A673 (cell line): Measurements from ENCODE around the gene SERPINB13. TPM values are rescaled to one million over a fixed set of nuclear protein-coding genes. Genes with fewer than 3 reads are reported as not detected.

Experiments used
- BruUV-seq: library from RNA; stranded (reverse); fragments of 400-500 nt; replicated peaks from 2 replicates; lab custom pipeline; 2021; lab: Mats Ljungman, UMichigan
- CTCF ChIA-PET: fragments of 300-600 bp; sonication (Branson Sonifier 250); formaldehyde crosslinking; loops from one replicate; lab custom pipeline; 2022; ENCODE audit warnings: antibody characterized with exemption; lab: Charles Lee
- POLR2A ChIA-PET: fragments of 300-600 bp; sonication (Branson Sonifier 250); formaldehyde crosslinking; loops from one replicate; lab custom pipeline; 2022; ENCODE audit warnings: antibody characterized with exemption; ENCODE audit not compliant: low non-redundant PET; lab: Charles Lee
- DNase-seq: peaks from one replicate; pipeline ENCODE4 v3.0.0-alpha.2; 2015; ENCODE audit warnings: low spot score
- H3K27ac ChIP-seq: fragments of 200-600 bp; sonication (generic); 2 replicates; pipeline ENCODE4 v1.5.1; 2016; ENCODE audit warnings: mixed run types, low read depth, mild to moderate bottlenecking, mixed read lengths, antibody characterized with exemption, low read length; ENCODE audit not compliant: poor library complexity, severe bottlenecking
- H3K27me3 ChIP-seq: fragments of 200-600 bp; sonication (generic); replicated peaks from 2 replicates; pipeline ENCODE4 v1.6.1; 2017; ENCODE audit warnings: mixed run types, low read depth, mild to moderate bottlenecking, mixed read lengths, antibody characterized with exemption, low read length; ENCODE audit not compliant: insufficient read depth, poor library complexity
- H3K36me3 ChIP-seq: fragments of 200-600 bp; sonication (generic); 2 replicates; pipeline ENCODE4 v1.6.1; 2016; ENCODE audit warnings: mixed run types, mild to moderate bottlenecking, mixed read lengths, antibody characterized with exemption, low read length; ENCODE audit not compliant: insufficient read depth, poor library complexity, severe bottlenecking
- H3K4me1 ChIP-seq: fragments of 200-600 bp; sonication (generic); 2 replicates; pipeline ENCODE4 v1.6.1; 2017; ENCODE audit warnings: mixed run types, mild to moderate bottlenecking, mixed read lengths, antibody characterized with exemption, low read length; ENCODE audit not compliant: insufficient read depth, poor library complexity, severe bottlenecking
- H3K4me3 ChIP-seq: fragments of 200-600 bp; sonication (generic); 2 replicates; pipeline ENCODE4 v1.5.1; 2016; ENCODE audit warnings: low read depth, mixed run types, mild to moderate bottlenecking, mixed read lengths, low read length; ENCODE audit not compliant: poor library complexity, severe bottlenecking
- H3K9me3 ChIP-seq: fragments of 200-600 bp; sonication (generic); 2 replicates; pipeline ENCODE4 v1.6.1; 2016; ENCODE audit warnings: mixed run types, low read depth, mild to moderate bottlenecking, mixed read lengths, antibody characterized with exemption, low read length; ENCODE audit not compliant: poor library complexity, severe bottlenecking
- CTCF ChIP-seq: fragments of 300-800, 200-600 bp; sonication (generic); conservative IDR thresholded peaks from 2 replicates; pipeline ENCODE4 v1.5.1; 2017; ENCODE audit warnings: low read depth, mild to moderate bottlenecking, antibody characterized with exemption, low read length, moderate library complexity, mixed read lengths
- EZH2 ChIP-seq: fragments of 200-600 bp; sonication (generic); IDR thresholded peaks from 2 replicates; pipeline ENCODE4 v1.6.1; 2017; ENCODE audit warnings: borderline replicate concordance, low read depth, mild to moderate bottlenecking, mixed read lengths, antibody characterized with exemption, low read length; ENCODE audit not compliant: poor library complexity, severe bottlenecking
- intact Hi-C: fragments of 100-400 bp; cut with micrococcal nuclease; formaldehyde crosslinking; loops from one replicate; pipeline ENCODE4 v1.10.0; 2022; ENCODE audit not compliant: unreplicated experiment
- total RNA-seq: library from RNA; stranded (reverse); gene quantifications from 2 replicates; pipeline ENCODE4 v1.2.3, GENCODE V29; 2021

The SERPINB13 gene
- total RNA-seq, 1 experiment from 2014 or later: 0.49 TPM

GRCh38 chr18:63591725-63592124 lies 4.6 kb downstream of the SERPINB13 start:
- Histone ChIP-seq H3K27ac (peak overlapping the region; percentile 75), H3K4me1 (peaks cover 28% of the 10 kb centered on the region), H3K9me3 (no peaks in the 10 kb centered on the region), H3K36me3 (no peaks in the 10 kb centered on the region), H3K4me3 (no peak overlapping the region), H3K27me3 (no peaks in the 10 kb centered on the region)
- ChIA-PET POLR2A (no interaction called here), CTCF (interaction anchor here (1.5 kb wide), 1 partner anchor 214 kb away, joined by 4 read pairs; no protein-coding TSS in a partner anchor)
- DNase-seq: peak; percentile 57
- intact Hi-C loops: loop anchor here (1.0 to 5.0 kb wide), 4 partner anchors 136 to 256 kb away; no protein-coding TSS in a partner anchor
- BruUV-seq: TSS peak; percentile 53
- TF ChIP-seq EZH2 (no peak), CTCF (no peak)

- DNase-seq: no peak
- ChIA-PET CTCF (interaction anchor here (1.5 kb wide), 1 partner anchor 215 kb away, joined by 4 read pairs; no protein-coding TSS in a partner anchor), POLR2A (no interaction called here)
- Histone ChIP-seq H3K4me3 (no peak overlapping the region), H3K27me3 (no peaks in the 10 kb centered on the region), H3K4me1 (peaks cover 24% of the 10 kb centered on the region), H3K36me3 (no peaks in the 10 kb centered on the region), H3K9me3 (no peaks in the 10 kb centered on the region), H3K27ac (peak overlapping the region; percentile 75)
- intact Hi-C loops: loop anchor here (5.0 kb wide), 3 partner anchors 135 to 255 kb away; no protein-coding TSS in a partner anchor
- no TSS peak for BruUV-seq
- no peak for TF ChIP-seq CTCF
Measured at GRCh38 chr18:63592471-63592870, 5.3 kb downstream of the SERPINB13 start.

- intact Hi-C loops: no loop called here
- Histone ChIP-seq H3K4me1 (peaks cover 7% of the 10 kb centered on the region), H3K36me3 (no peaks in the 10 kb centered on the region), H3K27ac (no peak overlapping the region), H3K27me3 (no peaks in the 10 kb centered on the region), H3K4me3 (no peak overlapping the region), H3K9me3 (no peaks in the 10 kb centered on the region)
- BruUV-seq: no TSS peak
- TF ChIP-seq CTCF (no peak), EZH2 (no peak)
- DNase-seq: no peak
- CTCF ChIA-PET: no interaction called here
- POLR2A ChIA-PET: no interaction called here
Measured at GRCh38 chr18:63596964-63597363, 9.8 kb downstream of the SERPINB13 start.
